BJ (cell line): Measurements from ENCODE around the gene CNFN. TPM values are rescaled to one million over a fixed set of nuclear protein-coding genes. Genes with fewer than 3 reads are reported as not detected.

Experiments
- CTCF ChIA-PET: fragments of 350-600 bp; formaldehyde crosslinking; extraction: SDS; loops from one replicate; lab custom pipeline; 2021; ENCODE audit warnings: antibody characterized with exemption, inconsistent platforms; lab: Yijun Ruan, JAX
- POLR2A ChIA-PET: fragments of 300-600 bp; sonication (Branson Sonifier 250); formaldehyde crosslinking; extraction: SDS; loops from one replicate; lab custom pipeline; 2021; ENCODE audit warnings: antibody characterized with exemption; lab: Charles Lee
- DNase-seq: peaks from one replicate; pipeline ENCODE4 v3.0.0-alpha.2; 2011; ENCODE audit warnings: low read depth
- H3K27me3 ChIP-seq: 2 replicates; pipeline ENCODE4 v1.6.0; 2011; ENCODE audit warnings: low read length; ENCODE audit not compliant: control insufficient read depth, insufficient read depth
- H3K36me3 ChIP-seq: 2 replicates; pipeline ENCODE4 v1.5.1; 2011; ENCODE audit warnings: low read length; ENCODE audit not compliant: control insufficient read depth, insufficient read depth
- H3K4me3 ChIP-seq: 2 replicates; pipeline ENCODE4 v1.5.1; 2011; ENCODE audit warnings: low read depth, mild to moderate bottlenecking, control low read depth, low read length
- polyA plus RNA-seq: library from polyadenylated mRNA; depleted of rRNA; stranded (reverse); fragments of >200 nt; gene quantifications from 2 replicates; pipeline ENCODE4 v1.2.3, GENCODE V29; 2011
- TF ChIP-seq, protein P1 (sequence below): IDR thresholded peaks from 2 replicates; pipeline ENCODE4 v1.5.1; 2011; ENCODE audit warnings: low read depth, mild to moderate bottlenecking, control low read depth, inconsistent platforms, low read length, moderate library complexity; ENCODE audit not compliant: insufficient read depth

CNFN gene
- polyA plus RNA-seq, 1 experiment = 0.78 TPM

DNA sequence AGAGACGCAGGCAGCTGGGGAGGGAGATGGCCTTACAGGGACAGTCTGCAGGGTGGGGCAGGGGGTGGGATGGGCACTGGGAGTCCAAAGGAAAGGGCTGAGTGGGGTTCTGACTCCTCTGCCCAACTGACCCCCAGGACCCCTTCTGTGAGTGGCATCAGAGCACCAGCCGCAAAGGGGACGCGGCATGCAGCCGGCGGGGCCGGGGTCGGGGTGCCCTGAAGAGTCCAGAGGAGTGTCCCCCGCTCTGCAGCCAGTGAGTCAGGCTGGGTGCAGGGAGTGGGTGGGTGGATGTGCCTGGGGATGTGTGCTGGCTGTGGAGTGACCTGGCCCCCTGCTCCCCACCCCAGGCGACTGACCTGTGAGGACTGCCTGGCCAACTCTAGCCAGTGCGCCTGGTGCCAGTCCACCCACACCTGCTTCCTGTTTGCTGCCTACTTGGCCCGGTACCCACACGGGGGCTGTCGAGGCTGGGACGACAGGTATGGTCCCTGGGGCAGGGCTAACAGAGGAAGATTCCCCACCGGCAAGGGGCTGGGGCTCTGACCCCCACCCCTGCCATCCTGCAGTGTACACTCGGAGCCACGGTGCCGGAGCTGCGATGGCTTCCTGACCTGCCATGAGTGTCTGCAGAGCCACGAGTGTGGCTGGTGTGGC, 38.9 kb downstream of the CNFN start:
- Histone ChIP-seq H3K27me3 (no peaks in the 10 kb centered on the region), H3K4me3 (no peak overlapping the region), H3K36me3 (peaks cover 11% of the 10 kb centered on the region)
- no peak for DNase-seq
- TF ChIP-seq, protein P1, sequence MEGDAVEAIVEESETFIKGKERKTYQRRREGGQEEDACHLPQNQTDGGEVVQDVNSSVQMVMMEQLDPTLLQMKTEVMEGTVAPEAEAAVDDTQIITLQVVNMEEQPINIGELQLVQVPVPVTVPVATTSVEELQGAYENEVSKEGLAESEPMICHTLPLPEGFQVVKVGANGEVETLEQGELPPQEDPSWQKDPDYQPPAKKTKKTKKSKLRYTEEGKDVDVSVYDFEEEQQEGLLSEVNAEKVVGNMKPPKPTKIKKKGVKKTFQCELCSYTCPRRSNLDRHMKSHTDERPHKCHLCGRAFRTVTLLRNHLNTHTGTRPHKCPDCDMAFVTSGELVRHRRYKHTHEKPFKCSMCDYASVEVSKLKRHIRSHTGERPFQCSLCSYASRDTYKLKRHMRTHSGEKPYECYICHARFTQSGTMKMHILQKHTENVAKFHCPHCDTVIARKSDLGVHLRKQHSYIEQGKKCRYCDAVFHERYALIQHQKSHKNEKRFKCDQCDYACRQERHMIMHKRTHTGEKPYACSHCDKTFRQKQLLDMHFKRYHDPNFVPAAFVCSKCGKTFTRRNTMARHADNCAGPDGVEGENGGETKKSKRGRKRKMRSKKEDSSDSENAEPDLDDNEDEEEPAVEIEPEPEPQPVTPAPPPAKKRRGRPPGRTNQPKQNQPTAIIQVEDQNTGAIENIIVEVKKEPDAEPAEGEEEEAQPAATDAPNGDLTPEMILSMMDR = no peak
- ChIA-PET POLR2A (no interaction called here), CTCF (no interaction called here)

DNA sequence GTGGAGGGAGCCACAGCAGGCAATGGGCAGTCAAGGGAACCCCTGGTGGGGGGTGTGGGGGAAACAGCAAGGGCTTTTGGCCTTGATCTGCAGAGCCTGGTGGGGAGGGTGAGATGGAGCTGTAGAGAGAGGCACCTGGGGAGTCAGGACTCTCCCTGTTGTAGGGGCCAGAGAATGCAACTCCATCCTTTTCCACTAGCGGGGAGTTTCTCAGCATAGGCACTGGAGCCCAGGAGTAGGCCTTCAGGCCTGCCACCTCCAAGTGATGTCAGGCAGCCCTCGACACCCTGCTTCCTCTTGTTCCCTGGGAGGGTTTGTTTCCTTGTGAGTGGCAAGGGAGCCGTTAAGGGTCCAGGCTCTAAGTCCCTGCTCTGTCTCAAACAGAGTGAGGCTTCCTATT, 39.7 kb downstream of the CNFN start:
- no peaks in the 10 kb centered on the region for H3K27me3 ChIP-seq
- CTCF ChIA-PET = no interaction called here
- no peak for DNase-seq
- POLR2A ChIA-PET = no interaction called here
- H3K4me3 ChIP-seq = no peak overlapping the region
- TF ChIP-seq, protein P1 = no peak
- peaks cover 9% of the 10 kb centered on the region for H3K36me3 ChIP-seq

DNA sequence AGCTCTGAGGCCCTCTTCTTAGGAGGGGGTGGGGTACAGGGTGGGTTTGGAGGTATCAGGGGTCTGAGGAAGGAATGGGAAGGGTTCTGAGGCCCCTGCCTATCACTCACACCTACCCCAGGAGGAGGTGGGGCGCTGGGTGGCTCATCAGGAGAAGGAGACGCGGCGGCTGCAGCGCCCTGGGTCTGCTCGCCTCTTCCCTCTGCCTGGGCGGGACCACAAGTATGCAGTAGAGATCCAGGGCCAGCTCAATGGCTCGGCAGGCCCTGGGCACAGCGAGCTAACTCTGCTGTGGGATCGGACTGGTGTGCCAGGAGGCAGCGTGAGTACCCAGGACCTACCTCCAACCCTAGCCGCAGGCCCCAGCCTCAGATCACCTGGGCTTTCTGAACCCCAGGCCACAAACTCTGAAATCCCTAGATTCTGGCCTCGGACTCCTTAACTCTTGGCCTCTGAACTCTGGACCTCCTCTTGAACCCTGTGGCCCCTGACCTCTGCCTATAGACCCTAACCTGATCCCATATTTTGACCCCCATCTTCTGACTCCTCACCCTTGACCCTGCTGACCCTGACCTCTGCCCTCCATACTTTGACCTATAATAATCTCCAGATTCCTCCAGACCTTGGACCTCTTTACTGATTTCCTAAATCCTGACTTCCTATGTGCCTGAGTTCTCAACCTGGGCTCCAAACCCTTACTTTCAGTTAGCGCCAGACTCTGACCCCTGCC, 40.6 kb downstream of the CNFN start:
- POLR2A ChIA-PET = no interaction called here
- H3K27me3 ChIP-seq = no peaks in the 10 kb centered on the region
- CTCF ChIA-PET = interaction anchor here (0.5 kb wide), 1 partner anchor 34 kb away, joined by 3 read pairs; no protein-coding TSS in a partner anchor
- DNase-seq = no peak
- TF ChIP-seq, protein P1 = no peak
- no peak overlapping the region for H3K4me3 ChIP-seq
- H3K36me3 ChIP-seq = peaks cover 9% of the 10 kb centered on the region

DNA sequence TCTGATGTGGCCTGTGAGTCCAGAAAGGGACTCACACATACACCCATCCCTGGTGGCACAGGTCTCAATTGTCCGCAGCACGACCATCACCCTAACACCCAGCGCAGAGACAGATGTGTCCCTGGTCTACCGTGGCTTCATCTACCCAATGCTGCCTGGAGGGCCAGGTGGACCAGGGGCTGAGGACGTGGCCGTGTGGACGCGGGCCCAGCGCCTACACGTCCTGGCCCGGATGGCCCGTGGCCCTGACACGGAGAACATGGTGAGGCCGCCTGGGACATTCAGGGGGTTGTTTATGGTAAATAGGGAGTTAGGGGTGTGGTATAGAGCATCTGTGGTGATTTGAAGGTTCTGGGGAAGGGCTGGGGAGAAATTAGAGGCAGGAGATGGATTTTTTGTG, 41.9 kb downstream of the CNFN start:
- POLR2A ChIA-PET = no interaction called here
- Histone ChIP-seq H3K4me3 (no peak overlapping the region), H3K27me3 (no peaks in the 10 kb centered on the region), H3K36me3 (peaks cover 2% of the 10 kb centered on the region)
- DNase-seq = no peak
- CTCF ChIA-PET = no interaction called here
- TF ChIP-seq, protein P1 = no peak

DNA sequence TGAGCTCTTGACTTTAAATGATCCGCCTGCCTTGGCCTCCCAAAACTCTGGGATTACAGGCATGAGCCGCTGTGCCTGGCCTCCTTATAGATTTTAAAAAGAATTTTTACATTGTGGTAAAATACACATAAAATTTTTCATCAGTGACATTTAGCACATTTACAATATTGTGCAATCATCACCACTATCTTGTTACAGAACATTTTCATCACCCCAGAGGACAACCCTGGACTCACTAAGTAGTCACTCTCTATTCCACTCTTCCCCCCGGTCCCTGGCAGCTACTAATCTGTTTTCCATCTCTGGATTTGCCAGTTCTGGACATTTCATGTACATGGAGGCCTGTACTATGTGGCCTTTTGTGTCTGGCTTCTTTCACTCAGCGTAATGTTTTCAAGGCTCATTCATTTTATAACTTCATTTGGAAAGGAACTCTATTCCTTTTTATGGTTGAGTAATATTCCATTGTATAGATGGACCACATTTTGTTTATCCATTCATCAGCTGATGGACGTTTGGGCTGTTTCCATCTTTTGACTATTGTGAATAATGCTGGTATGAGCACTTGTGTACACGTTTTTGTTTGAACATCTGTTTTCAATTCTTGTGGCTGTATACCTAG, 44.8 kb downstream of the CNFN start:
- TF ChIP-seq, protein P1 = no peak
- ChIA-PET CTCF (interaction anchor here (1.7 kb wide), 1 partner anchor 55 kb away, joined by 3 read pairs; no protein-coding TSS in a partner anchor), POLR2A (no interaction called here)
- Histone ChIP-seq H3K27me3 (no peaks in the 10 kb centered on the region), H3K4me3 (no peak overlapping the region), H3K36me3 (peaks cover 6% of the 10 kb centered on the region)
- no peak for DNase-seq
